DMS114 treated with DMSO at 0.1 percent for 48 hours (cell line): Measurements from ENCODE around the gene TCERG1L.

ENCODE experiments used
- DNase-seq: peaks from one replicate; lab custom pipeline; 2025; ENCODE audit not compliant: unreplicated experiment; lab: John Stamatoyannopoulos, UW

The TCERG1L gene

GRCh38 chr10:131211965-131212619 is 99.4 kb downstream of the TCERG1L start:
- DNase-seq, result no peak

- DNase-seq, result no peak
Observed at GRCh38 chr10:131211559-131211958, 100.0 kb downstream of the TCERG1L start.

GRCh38 chr10:131211146-131211545 is 100.4 kb downstream of the TCERG1L start:
- no peak for DNase-seq

- DNase-seq, result no peak
Observed at GRCh38 chr10:131210181-131210580, 101.3 kb downstream of the TCERG1L start.

GRCh38 chr10:131207584-131208532 is 103.7 kb downstream of the TCERG1L start:
- DNase-seq, result no peak

- no peak for DNase-seq
Observed at GRCh38 chr10:131207176-131207575, 104.3 kb downstream of the TCERG1L start.

- DNase-seq, result no peak
Observed at GRCh38 chr10:131206111-131206995, 105.2 kb downstream of the TCERG1L start.

- DNase-seq, result no peak
Observed at GRCh38 chr10:131205556-131205955, 106.0 kb downstream of the TCERG1L start.

- no peak for DNase-seq
Observed at GRCh38 chr10:131204406-131205152, 106.9 kb downstream of the TCERG1L start.

- DNase-seq, result no peak
Observed at GRCh38 chr10:131203456-131204357, 107.8 kb downstream of the TCERG1L start.

GRCh38 chr10:131202990-131203389 is 108.5 kb downstream of the TCERG1L start:
- DNase-seq, result no peak

GRCh38 chr10:131201741-131202515 is 109.6 kb downstream of the TCERG1L start:
- DNase-seq, result no peak

GRCh38 chr10:131200856-131201470 is 110.6 kb downstream of the TCERG1L start:
- no peak for DNase-seq

GRCh38 chr10:131199646-131200045 is 111.9 kb downstream of the TCERG1L start:
- DNase-seq, result no peak

GRCh38 chr10:131198843-131199242 is 112.7 kb downstream of the TCERG1L start:
- no peak for DNase-seq

GRCh38 chr10:131198401-131198800 is 113.1 kb downstream of the TCERG1L start:
- DNase-seq, result no peak

- no peak for DNase-seq
Observed at GRCh38 chr10:131196176-131196885, 115.2 kb downstream of the TCERG1L start.
